ENCODE data around the gene PITX3.

DNA sequence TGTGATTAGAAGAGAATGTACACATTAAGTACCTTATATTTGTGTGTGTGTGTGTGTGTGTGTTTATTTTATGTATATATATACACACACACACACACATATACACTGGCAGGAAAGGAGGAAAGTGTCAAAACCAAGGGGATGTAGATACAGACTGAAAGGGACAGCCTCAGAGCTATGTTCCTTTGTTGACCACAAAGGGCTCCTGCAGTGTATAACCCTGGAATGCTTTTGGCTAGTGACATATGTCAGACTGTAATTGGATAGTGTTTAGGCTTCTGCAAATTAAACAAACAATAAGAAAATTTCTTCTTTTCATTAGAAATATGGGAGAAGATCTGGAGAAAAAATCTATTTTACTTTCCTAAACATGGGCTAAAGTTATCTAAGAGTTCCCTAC is 19.9 kb upstream of the PITX3 start:
- TF ChIP-seq POLR2A (IDR thresholded peaks at IDR 0.05; ENCODE audit: low read depth, low read length) (no peak), TAF1 (IDR thresholded peaks at IDR 0.05; ENCODE audit: low read depth, low read length) (no peak)

Measured in GM12891 (cell line).